ENCODE data around the gene CARM1. TPM values are rescaled to one million over a fixed set of nuclear protein-coding genes. Genes with fewer than 3 reads are reported as not detected.

The CARM1 gene
- total and polyA plus RNA-seq, 2 of the 13 experiments (the other 11 are each of a cell fraction or from before 2014, with no cell fraction given), result 27.6 to 55.8 TPM

DNA sequence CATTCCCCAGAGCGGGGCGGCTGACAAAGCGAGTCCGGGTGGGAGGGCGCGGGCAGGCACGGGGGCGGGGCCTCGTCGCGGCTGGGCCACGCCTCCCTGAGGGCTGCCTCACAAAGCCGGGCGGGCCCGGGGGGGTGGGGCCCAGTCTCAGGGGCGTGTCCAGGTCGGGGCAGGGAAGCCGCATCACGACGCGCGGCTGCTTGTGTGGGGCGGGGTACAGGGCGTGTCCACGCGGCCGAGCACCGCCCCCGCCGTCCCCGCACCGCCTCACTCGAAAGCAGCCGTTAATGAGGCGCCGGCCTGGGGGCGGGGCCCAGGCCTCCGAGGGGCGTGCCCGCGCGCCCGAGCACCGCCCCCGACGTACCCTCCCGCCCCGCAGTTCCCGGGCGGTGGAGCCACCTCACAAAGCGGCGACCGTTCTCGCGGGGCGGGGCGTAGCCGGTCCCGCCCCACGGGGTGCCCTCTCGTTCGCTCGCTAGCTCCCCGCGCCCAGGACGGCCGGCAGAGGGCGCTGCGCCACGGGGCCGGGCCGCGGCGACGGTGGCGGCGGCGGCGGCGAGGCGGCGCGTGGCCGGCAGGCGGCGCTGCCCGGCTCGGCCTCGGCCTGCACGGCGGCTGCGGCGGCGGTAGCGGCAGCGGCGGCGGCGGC, at the start of gene CARM1 (continued):
- TF ChIP-seq, protein P1, sequence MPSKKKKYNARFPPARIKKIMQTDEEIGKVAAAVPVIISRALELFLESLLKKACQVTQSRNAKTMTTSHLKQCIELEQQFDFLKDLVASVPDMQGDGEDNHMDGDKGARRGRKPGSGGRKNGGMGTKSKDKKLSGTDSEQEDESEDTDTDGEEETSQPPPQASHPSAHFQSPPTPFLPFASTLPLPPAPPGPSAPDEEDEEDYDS (CRISPR knock-in tag; IDR thresholded peaks at IDR 0.05), result peak; percentile 77
- TF ChIP-seq TCF12 (IDR thresholded peaks at IDR 0.05) (no peak), TCF12 (CRISPR knock-in tag; IDR thresholded peaks at IDR 0.05) (no peak), ZNF124 (CRISPR knock-in tag; IDR thresholded peaks at IDR 0.05) (no peak), PCBP2 (optimal IDR thresholded peaks at IDR 0.05; ENCODE audit: low read depth, low read length, poor library complexity, severe bottlenecking) (no peak), TGIF2 (CRISPR knock-in tag; IDR thresholded peaks at IDR 0.05) (no peak), STAG1 (CRISPR knock-in tag; IDR thresholded peaks at IDR 0.05) (peak; percentile 47), BHLHE40 (IDR thresholded peaks at IDR 0.05; ENCODE audit: low read length) (0 out of 2 replicates have a peak, but pooled peaks have one; percentile 12), ZFP1 (CRISPR knock-in tag; IDR thresholded peaks at IDR 0.05) (no peak), ZNF792 (CRISPR knock-in tag; IDR thresholded peaks at IDR 0.05) (no peak), MAZ (IDR thresholded peaks at IDR 0.05; ENCODE audit: borderline replicate concordance, low read depth, low read length) (peak; percentile 35; the same call in 1 of the 2 replicates), MAZ (CRISPR knock-in tag; IDR thresholded peaks at IDR 0.05; ENCODE audit: low read depth) (no peak; the same call in 1 of the 2 replicates), HOXA3 (CRISPR knock-in tag; IDR thresholded peaks at IDR 0.05) (peak; percentile 67; the same call in 1 of the 2 replicates), SP1 (IDR thresholded peaks at IDR 0.05) (0 out of 2 replicates have a peak, but pooled peaks have one; percentile 33), SP1 (CRISPR knock-in tag; IDR thresholded peaks at IDR 0.05) (peak; percentile 84), ZNF143 (CRISPR knock-in tag; IDR thresholded peaks at IDR 0.05) (no peak), SMAD3 (CRISPR knock-in tag; IDR thresholded peaks at IDR 0.05) (no peak), KDM5B (CRISPR knock-in tag; IDR thresholded peaks at IDR 0.05; ENCODE audit: borderline replicate concordance) (no peak), NR2F6 (IDR thresholded peaks at IDR 0.05) (no peak), NR2F6 (CRISPR knock-in tag; IDR thresholded peaks at IDR 0.05) (no peak), XRCC5 (optimal IDR thresholded peaks at IDR 0.05; ENCODE audit: low read length) (peak; percentile 57), SP140L (CRISPR knock-in tag; IDR thresholded peaks at IDR 0.05; ENCODE audit: borderline replicate concordance) (no peak), YY1 (IDR thresholded peaks at IDR 0.05; ENCODE audit: insufficient read depth, insufficient replicate concordance, low read depth, low read length) (peak; percentile 47), PHF20 (CRISPR knock-in tag; IDR thresholded peaks at IDR 0.05) (peak; percentile 43; the same call in 1 of the 2 replicates), ELF3 (CRISPR knock-in tag; IDR thresholded peaks at IDR 0.05) (0 out of 2 replicates have a peak, but pooled peaks have one; percentile 31), RBFOX2 (IDR thresholded peaks at IDR 0.05; ENCODE audit: low read depth, low read length) (no peak; the same call in 1 of the 2 replicates)
- TF ChIP-seq, protein P2, sequence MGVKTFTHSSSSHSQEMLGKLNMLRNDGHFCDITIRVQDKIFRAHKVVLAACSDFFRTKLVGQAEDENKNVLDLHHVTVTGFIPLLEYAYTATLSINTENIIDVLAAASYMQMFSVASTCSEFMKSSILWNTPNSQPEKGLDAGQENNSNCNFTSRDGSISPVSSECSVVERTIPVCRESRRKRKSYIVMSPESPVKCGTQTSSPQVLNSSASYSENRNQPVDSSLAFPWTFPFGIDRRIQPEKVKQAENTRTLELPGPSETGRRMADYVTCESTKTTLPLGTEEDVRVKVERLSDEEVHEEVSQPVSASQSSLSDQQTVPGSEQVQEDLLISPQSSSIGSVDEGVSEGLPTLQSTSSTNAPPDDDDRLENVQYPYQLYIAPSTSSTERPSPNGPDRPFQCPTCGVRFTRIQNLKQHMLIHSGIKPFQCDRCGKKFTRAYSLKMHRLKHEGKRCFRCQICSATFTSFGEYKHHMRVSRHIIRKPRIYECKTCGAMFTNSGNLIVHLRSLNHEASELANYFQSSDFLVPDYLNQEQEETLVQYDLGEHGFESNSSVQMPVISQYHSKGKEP (CRISPR knock-in tag; IDR thresholded peaks at IDR 0.05), result no peak
- TF ChIP-seq, protein P3, sequence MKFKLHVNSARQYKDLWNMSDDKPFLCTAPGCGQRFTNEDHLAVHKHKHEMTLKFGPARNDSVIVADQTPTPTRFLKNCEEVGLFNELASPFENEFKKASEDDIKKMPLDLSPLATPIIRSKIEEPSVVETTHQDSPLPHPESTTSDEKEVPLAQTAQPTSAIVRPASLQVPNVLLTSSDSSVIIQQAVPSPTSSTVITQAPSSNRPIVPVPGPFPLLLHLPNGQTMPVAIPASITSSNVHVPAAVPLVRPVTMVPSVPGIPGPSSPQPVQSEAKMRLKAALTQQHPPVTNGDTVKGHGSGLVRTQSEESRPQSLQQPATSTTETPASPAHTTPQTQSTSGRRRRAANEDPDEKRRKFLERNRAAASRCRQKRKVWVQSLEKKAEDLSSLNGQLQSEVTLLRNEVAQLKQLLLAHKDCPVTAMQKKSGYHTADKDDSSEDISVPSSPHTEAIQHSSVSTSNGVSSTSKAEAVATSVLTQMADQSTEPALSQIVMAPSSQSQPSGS (CRISPR knock-in tag; IDR thresholded peaks at IDR 0.05), result no peak
- TF ChIP-seq, protein P4, sequence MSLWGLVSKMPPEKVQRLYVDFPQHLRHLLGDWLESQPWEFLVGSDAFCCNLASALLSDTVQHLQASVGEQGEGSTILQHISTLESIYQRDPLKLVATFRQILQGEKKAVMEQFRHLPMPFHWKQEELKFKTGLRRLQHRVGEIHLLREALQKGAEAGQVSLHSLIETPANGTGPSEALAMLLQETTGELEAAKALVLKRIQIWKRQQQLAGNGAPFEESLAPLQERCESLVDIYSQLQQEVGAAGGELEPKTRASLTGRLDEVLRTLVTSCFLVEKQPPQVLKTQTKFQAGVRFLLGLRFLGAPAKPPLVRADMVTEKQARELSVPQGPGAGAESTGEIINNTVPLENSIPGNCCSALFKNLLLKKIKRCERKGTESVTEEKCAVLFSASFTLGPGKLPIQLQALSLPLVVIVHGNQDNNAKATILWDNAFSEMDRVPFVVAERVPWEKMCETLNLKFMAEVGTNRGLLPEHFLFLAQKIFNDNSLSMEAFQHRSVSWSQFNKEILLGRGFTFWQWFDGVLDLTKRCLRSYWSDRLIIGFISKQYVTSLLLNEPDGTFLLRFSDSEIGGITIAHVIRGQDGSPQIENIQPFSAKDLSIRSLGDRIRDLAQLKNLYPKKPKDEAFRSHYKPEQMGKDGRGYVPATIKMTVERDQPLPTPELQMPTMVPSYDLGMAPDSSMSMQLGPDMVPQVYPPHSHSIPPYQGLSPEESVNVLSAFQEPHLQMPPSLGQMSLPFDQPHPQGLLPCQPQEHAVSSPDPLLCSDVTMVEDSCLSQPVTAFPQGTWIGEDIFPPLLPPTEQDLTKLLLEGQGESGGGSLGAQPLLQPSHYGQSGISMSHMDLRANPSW (CRISPR knock-in tag; IDR thresholded peaks at IDR 0.05; ENCODE audit: borderline replicate concordance), result no peak
